ENCODE results near the gene ARHGEF28.

Gene ARHGEF28

GRCh38 chr5:73781107-73781768, 155.2 kb downstream of the ARHGEF28 start:
- Histone ChIP-seq H2AFZ (ENCODE audit: low read length) (no peak overlapping the region), H3F3A (ENCODE audit: low read depth) (no peaks in the 10 kb centered on the region), H3K79me2 (ENCODE audit: insufficient read depth, low read length) (no peaks in the 10 kb centered on the region), H3K4me1 (ENCODE audit: insufficient read depth, low read length, poor library complexity, severe bottlenecking) (no peaks in the 10 kb centered on the region), H3K4me3 (ENCODE audit: low read length, poor library complexity, severe bottlenecking) (no peak overlapping the region), H3K9me2 (replicated peaks; ENCODE audit: low read depth, low read length) (no peaks in the 10 kb centered on the region), H3K36me3 (ENCODE audit: insufficient read depth, low read length) (no peaks in the 10 kb centered on the region), H3K4me2 (ENCODE audit: low read depth, low read length, poor library complexity, severe bottlenecking) (no peak overlapping the region), H3K9ac (ENCODE audit: low read depth, low read length, poor library complexity, severe bottlenecking) (no peak overlapping the region), H3K9me3 (ENCODE audit: insufficient read depth, low read depth, low read length) (no peaks in the 10 kb centered on the region), H3K27me3 (ENCODE audit: insufficient read depth, low read length, poor library complexity, severe bottlenecking) (no peaks in the 10 kb centered on the region), H4K20me1 (ENCODE audit: insufficient read depth, low read length, poor library complexity, severe bottlenecking) (no peaks in the 10 kb centered on the region)
- no peak for TF ChIP-seq EZH2phosphoT487 (IDR thresholded peaks at IDR 0.05; ENCODE audit: borderline replicate concordance)
- no peak for TF ChIP-seq CTCF (conservative IDR thresholded peaks at IDR 0.05; ENCODE audit: low read length)

- H3K79me2 ChIP-seq (ENCODE audit: insufficient read depth, low read length): no peaks in the 10 kb centered on the region
- no peaks in the 10 kb centered on the region for H3K27me3 ChIP-seq (ENCODE audit: insufficient read depth, low read length, poor library complexity, severe bottlenecking)
- H3K4me1 ChIP-seq (ENCODE audit: insufficient read depth, low read length, poor library complexity, severe bottlenecking): no peaks in the 10 kb centered on the region
- H3K4me2 ChIP-seq (ENCODE audit: low read depth, low read length, poor library complexity, severe bottlenecking): no peak overlapping the region
- no peak overlapping the region for H2AFZ ChIP-seq (ENCODE audit: low read length)
- H4K20me1 ChIP-seq (ENCODE audit: insufficient read depth, low read length, poor library complexity, severe bottlenecking): no peaks in the 10 kb centered on the region
- H3K9me2 ChIP-seq (replicated peaks; ENCODE audit: low read depth, low read length): no peaks in the 10 kb centered on the region
- H3K9ac ChIP-seq (ENCODE audit: low read depth, low read length, poor library complexity, severe bottlenecking): no peak overlapping the region
- H3K36me3 ChIP-seq (ENCODE audit: insufficient read depth, low read length): no peaks in the 10 kb centered on the region
- no peaks in the 10 kb centered on the region for H3K9me3 ChIP-seq (ENCODE audit: insufficient read depth, low read depth, low read length)
- TF ChIP-seq CTCF (conservative IDR thresholded peaks at IDR 0.05; ENCODE audit: low read length) (peak; percentile 64), EZH2phosphoT487 (IDR thresholded peaks at IDR 0.05; ENCODE audit: borderline replicate concordance) (no peak)
- H3K4me3 ChIP-seq (ENCODE audit: low read length, poor library complexity, severe bottlenecking): no peak overlapping the region
- H3F3A ChIP-seq (ENCODE audit: low read depth): no peaks in the 10 kb centered on the region
These were observed 157.8 kb downstream of the ARHGEF28 start for GRCh38 chr5:73783828-73784227.

GRCh38 chr5:73786043-73786831, 160.2 kb downstream of the ARHGEF28 start:
- Histone ChIP-seq H3K79me2 (ENCODE audit: insufficient read depth, low read length) (no peaks in the 10 kb centered on the region), H3K9me3 (ENCODE audit: insufficient read depth, low read depth, low read length) (no peaks in the 10 kb centered on the region), H3F3A (ENCODE audit: low read depth) (no peaks in the 10 kb centered on the region), H3K4me1 (ENCODE audit: insufficient read depth, low read length, poor library complexity, severe bottlenecking) (no peaks in the 10 kb centered on the region), H3K9ac (ENCODE audit: low read depth, low read length, poor library complexity, severe bottlenecking) (no peak overlapping the region), H2AFZ (ENCODE audit: low read length) (no peak overlapping the region), H3K27me3 (ENCODE audit: insufficient read depth, low read length, poor library complexity, severe bottlenecking) (no peaks in the 10 kb centered on the region), H3K4me2 (ENCODE audit: low read depth, low read length, poor library complexity, severe bottlenecking) (no peak overlapping the region), H3K36me3 (ENCODE audit: insufficient read depth, low read length) (no peaks in the 10 kb centered on the region), H3K4me3 (ENCODE audit: low read length, poor library complexity, severe bottlenecking) (no peak overlapping the region), H3K9me2 (replicated peaks; ENCODE audit: low read depth, low read length) (no peaks in the 10 kb centered on the region), H4K20me1 (ENCODE audit: insufficient read depth, low read length, poor library complexity, severe bottlenecking) (no peaks in the 10 kb centered on the region)
- TF ChIP-seq CTCF (conservative IDR thresholded peaks at IDR 0.05; ENCODE audit: low read length) (no peak), EZH2phosphoT487 (IDR thresholded peaks at IDR 0.05; ENCODE audit: borderline replicate concordance) (no peak)

All from Loucy (cell line).